ENCODE results near the gene UGGT1.

Gene UGGT1, protein sequence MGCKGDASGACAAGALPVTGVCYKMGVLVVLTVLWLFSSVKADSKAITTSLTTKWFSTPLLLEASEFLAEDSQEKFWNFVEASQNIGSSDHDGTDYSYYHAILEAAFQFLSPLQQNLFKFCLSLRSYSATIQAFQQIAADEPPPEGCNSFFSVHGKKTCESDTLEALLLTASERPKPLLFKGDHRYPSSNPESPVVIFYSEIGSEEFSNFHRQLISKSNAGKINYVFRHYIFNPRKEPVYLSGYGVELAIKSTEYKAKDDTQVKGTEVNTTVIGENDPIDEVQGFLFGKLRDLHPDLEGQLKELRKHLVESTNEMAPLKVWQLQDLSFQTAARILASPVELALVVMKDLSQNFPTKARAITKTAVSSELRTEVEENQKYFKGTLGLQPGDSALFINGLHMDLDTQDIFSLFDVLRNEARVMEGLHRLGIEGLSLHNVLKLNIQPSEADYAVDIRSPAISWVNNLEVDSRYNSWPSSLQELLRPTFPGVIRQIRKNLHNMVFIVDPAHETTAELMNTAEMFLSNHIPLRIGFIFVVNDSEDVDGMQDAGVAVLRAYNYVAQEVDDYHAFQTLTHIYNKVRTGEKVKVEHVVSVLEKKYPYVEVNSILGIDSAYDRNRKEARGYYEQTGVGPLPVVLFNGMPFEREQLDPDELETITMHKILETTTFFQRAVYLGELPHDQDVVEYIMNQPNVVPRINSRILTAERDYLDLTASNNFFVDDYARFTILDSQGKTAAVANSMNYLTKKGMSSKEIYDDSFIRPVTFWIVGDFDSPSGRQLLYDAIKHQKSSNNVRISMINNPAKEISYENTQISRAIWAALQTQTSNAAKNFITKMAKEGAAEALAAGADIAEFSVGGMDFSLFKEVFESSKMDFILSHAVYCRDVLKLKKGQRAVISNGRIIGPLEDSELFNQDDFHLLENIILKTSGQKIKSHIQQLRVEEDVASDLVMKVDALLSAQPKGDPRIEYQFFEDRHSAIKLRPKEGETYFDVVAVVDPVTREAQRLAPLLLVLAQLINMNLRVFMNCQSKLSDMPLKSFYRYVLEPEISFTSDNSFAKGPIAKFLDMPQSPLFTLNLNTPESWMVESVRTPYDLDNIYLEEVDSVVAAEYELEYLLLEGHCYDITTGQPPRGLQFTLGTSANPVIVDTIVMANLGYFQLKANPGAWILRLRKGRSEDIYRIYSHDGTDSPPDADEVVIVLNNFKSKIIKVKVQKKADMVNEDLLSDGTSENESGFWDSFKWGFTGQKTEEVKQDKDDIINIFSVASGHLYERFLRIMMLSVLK (N-terminal part only)

DNA sequence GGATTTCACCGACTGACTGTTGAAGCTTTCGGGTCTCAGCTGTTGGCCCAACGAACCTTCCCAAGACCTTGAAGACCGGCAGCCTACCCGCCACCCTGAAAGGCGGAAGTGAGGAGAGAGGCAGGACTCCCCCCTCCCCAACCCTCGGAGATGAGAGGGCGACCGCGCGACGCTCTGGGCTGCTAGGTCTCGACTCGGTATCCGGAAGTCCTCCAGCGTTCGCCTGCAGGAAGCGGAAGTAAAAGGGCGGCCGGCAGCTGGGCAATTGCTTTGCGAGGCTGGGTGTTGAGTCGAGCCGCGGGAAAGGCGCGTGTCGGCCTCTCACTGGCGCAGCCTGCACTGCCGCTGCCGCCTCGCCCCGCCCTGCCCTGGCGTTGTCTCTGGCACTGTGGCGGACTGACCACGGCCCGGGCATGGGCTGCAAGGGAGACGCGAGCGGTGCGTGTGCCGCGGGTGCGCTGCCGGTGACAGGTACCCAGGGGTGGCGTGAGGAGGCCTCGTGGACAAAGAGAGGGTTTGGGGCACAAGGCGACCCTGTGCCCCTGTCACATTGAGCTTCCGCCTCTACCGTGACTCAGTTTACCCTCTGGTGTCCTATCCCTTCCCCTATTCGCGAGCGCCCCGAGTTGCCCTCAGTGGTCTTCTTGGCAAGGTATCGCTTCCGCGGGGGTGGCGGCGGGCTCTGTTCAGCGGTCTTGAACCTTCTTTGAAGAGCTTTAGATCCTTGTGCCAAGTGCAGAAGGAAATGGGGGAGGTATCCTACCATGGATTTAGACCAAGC is at the start of gene UGGT1:
Gene UGGT1, plus strand, starts transcription at position 256 of the 781 bp plus-strand sequence. Its CDS starts 158 bp downstream, at position 414.
- DNase-seq (ENCODE audit: low read depth in 1 of 2, low spot score in 1 of 2) = peak; percentile 87 to 88

- no peak for DNase-seq (ENCODE audit: low read depth in 1 of 2, low spot score in 1 of 2)
Measured at GRCh38 chr2:128041561-128041960, 49.4 kb upstream of the UGGT1 start.

DNA sequence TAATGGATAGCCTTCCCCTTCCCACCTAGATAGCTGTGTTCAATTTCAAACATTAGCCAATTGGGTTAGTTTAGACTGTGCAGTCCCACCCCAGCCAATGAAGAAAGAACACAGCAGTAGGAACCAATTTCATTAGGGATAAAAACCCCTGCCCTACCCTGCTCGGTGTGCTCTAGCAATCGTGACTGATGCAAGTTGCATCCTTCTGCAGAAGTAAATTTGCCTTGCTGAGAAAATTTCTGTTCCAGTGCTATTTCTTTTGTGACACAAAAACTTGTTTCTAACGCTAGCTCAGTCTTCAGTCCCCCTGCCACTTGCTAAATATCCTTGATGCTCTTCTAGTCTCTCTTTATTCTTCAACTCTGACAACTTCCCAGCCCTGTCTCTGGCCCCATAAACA is 48.0 kb upstream of the UGGT1 start:
- no peak for DNase-seq (ENCODE audit: low read depth in 1 of 2, low spot score in 1 of 2)

GRCh38 chr2:128053331-128053730 is 37.7 kb upstream of the UGGT1 start:
- no peak for DNase-seq (ENCODE audit: low read depth in 1 of 2, low spot score in 1 of 2)

DNA sequence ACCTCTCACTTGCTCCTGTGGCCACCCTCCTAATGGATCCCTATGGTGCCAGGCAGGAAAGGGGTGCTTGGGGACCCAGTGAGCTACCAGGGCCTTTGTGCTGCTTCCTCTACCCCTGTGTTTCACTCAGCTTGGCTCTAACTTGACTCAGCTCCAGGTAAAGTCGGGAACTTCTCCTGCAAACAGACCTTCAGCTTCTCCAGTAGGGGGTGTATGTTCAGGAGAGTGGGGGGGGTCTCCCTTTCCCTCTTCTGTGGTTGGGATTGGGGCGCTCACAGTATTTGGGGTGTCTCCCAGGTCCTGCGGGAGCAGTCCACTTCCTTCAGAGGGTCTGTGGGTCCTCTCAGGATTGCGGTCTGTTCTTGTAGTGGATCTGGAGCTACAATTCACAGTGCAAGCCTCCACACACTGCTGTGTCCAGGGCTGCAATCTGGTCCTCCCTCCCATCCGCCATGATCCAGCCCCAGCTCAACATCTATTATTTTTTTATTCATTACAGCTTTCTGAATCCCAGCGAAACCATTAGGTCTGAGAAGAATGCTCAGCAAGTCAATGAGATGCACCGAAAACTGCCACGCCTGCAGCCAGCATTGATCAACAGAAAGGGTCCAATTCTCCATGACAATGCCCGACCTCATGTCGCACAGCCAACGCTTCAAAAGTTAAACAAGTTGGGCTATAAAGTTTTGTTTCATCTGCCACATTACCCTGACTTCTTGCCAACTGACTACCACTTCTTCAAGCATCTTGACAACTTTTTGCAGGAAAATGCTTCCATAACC is 36.7 kb upstream of the UGGT1 start:
- no peak for DNase-seq (ENCODE audit: low read depth in 1 of 2, low spot score in 1 of 2)

- DNase-seq (ENCODE audit: low read depth in 1 of 2, low spot score in 1 of 2) = no peak
Measured at GRCh38 chr2:128057334-128057733, 33.7 kb upstream of the UGGT1 start.

DNA sequence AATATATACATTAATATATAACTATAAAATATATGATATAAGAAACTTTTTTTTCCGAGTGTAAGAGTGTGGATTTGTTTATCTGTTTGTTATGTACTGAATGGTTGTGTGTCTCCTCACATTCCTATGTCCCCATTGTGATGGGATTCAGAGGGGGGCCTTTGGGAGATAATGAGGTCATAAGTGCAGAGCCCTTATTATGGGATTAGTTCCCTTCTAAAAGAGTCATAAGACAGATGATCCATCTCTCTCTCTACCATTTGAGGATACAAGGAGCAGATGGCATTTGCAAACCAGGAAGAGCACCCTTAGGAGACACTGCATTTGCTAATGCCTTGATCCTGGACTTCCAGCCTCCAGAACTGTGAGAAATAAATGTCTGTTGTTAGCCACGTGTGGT is 32.9 kb upstream of the UGGT1 start:
- DNase-seq (ENCODE audit: low read depth in 1 of 2, low spot score in 1 of 2) = no peak

GRCh38 chr2:128062571-128062970 is 28.4 kb upstream of the UGGT1 start:
- DNase-seq (ENCODE audit: low read depth in 1 of 2, low spot score in 1 of 2) = no peak

DNA sequence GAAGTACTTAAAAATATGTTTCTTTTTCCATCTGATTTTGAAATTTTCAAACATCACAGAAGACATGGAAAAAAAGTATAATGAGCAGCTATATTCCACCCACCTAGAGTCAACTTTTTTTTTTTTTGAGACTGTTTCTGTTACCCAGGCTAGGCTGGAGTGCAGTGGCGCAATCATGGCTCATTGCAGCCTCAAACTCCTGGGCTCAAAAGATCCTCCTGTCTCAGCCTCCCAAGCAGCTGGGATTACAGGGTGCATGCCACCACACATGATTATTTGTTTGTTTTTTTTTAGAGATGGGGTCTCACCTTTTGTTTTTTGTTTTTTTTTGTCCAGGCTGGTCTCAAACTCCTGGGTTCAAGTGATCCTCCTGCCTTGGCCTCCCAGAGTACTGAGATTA is 26.6 kb upstream of the UGGT1 start:
- DNase-seq (ENCODE audit: low read depth in 1 of 2, low spot score in 1 of 2) = no peak

GRCh38 chr2:128069769-128070168 is 21.2 kb upstream of the UGGT1 start:
- no peak for DNase-seq (ENCODE audit: low read depth in 1 of 2, low spot score in 1 of 2)

DNA sequence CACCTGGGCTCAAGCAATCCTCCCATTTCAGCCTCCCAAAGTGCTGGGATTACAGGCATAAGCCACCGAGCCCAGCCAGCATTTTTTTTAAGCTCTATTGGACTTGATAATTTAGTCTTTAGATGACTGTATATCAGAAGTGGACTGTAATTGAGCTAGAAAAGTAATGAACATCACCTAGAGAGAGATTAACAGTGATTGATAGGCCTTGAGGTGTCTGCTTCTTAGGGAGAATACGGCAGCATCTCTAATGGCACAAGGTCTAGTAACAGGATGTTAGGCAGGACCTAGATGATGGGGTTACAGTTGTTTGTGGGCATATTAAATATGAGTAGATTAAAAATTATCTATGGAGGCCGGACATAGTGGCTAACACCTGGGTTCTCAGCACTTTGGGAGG is 17.7 kb upstream of the UGGT1 start:
- no peak for DNase-seq (ENCODE audit: low read depth in 1 of 2, low spot score in 1 of 2)

DNA sequence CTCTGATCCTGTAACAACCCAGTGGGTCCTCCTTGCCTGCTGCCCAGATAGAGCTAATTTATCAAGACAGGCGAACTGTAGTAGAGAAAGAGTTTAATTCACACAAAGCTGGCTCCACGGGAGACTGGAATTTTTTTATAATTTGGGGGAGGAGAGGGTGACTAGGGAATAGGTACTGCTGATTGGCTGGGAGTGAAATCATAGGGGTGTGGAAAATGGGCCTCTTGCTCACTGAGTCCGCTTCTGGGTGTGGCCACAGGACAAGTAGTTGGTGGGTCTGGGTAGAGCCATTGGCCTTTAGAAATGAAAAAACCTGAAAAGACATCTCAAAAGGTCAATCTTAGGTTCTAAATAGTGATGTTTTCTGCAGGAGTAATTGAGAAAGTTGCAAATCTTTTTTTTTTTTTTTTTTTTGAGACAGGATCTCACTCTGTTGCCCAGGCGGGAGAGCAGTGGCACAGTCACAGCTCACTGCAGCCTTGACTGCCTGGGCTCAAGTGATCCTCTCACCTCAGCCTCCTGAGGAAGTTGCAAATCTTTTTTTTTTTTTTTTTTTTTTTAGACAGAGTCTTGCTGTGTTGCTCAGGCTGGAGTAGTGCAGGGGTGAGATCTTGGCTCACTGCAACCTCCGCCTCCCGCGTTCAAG is 14.4 kb upstream of the UGGT1 start:
- DNase-seq (ENCODE audit: low read depth in 1 of 2, low spot score in 1 of 2) = no peak

DNA sequence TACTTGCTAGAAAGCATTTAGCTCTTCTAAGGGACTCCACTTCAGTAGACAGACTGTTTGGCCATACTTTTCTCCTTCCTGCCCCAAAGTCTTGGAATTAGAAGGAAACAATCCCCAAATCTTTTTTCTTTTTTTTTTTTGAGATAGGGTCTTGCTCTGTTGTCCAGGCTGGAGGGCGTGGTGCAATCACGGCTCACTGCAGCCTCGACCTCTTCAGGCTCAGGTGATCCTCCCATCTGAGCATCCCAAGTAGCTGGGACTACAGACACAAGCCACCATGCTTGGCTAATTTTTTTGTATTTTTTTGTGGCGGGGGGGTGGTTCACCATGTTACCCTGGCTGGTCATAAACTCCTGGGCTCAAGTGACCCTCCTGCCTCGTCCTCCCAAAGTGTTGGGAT is 6.2 kb upstream of the UGGT1 start:
- DNase-seq (ENCODE audit: low read depth in 1 of 2, low spot score in 1 of 2) = no peak

DNA sequence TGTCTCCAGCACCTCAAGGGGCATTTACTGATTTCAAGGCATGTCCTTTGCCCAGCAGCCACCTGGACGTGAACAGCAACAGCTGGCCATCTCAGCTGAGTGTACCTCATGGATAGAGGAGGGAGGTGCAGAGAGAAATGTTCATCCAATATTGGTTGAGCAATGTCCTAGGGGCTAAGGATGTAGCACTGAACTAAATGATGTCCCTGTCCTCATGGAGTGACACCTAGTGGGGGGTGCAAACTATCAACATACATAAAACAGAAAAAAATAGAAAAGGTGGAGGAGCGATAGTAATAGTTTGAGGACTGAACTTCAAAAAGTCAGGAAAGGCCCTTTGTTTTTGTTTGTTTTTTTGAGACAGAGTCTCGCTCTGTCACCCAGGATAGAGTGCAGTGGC is 4.8 kb upstream of the UGGT1 start:
- no peak for DNase-seq (ENCODE audit: low read depth in 1 of 2, low spot score in 1 of 2)

DNA sequence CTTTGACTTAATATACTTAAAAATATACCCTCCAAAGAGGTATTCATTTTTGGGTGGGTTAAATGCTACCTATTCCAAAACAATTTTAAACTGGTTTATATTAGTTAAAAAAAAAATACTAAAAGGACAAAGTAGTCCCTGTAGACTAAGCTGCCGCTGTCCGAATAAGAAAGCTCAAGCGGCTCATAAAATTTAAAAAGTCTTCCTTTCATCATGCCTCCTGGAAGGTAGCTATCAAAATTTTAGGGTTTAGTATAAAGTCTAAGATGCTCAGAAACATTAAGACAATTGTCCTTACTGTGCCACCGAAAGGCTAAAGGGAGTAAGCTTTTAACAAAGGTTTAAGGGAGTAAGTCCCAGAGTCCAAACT is 440 bp upstream of the UGGT1 start:
- no peak for DNase-seq (ENCODE audit: low read depth in 1 of 2, low spot score in 1 of 2)

DNA sequence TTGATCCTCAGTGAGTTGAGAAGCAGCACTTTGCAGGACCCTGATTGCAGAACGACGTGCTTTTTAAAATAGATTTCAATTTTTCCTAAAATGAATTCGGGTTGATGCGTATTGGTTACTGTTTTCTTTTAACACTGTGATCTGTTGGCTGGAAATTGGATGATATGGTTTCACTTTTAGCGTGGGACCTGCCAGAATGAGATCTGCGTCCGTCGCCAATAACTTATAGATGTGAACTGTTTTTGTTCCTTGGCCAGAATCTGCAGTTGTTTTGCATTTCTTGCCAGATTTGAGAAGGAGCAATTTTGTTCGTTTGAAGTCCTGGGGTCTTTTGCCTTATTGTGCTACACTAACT is 703 bp downstream of the UGGT1 start:
- DNase-seq (ENCODE audit: low read depth in 1 of 2, low spot score in 1 of 2) = no peak

DNA sequence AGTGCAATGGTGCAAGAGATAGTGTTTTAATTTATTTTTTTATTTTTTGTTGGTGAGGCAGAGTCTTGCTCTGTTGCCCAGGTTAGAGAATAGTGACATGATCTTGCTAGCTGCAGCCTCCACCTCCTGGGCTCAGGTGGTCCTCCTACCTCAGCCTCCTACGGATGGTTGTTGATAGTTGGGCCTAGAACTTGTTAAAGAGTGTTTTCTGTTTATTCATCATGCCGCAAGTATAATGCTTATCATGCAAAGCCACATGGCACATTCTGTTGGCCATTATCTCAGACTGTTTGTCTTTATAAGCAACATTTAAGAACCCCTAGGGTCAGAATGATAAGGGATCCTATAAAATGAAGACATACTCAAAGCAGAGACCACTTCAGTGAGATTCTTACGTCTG is 1.7 kb downstream of the UGGT1 start:
- no peak for DNase-seq (ENCODE audit: low read depth in 1 of 2, low spot score in 1 of 2)

- DNase-seq (ENCODE audit: low read depth in 1 of 2, low spot score in 1 of 2) = no peak
Measured at GRCh38 chr2:128093762-128094161, 2.8 kb downstream of the UGGT1 start.

DNA sequence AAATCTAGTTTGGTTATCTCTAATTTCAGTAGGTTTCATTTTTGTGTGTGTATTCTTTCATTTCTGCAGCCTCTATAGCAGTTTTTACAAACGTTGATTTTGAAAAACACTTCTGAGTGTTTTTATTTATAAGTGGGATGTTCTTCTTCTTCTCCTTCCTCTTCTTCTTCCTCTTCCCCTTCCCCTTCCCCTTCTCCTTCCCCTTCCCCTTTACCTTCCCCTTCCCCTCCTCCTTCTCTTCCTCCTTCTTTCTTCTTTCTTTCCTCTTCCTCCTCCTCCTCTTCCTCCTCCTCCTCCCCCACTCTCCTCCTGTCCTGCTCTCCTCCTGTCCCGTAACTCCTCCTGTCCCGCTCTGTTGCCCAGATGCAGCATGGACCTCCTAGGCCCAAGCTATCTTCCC is 4.2 kb downstream of the UGGT1 start:
- DNase-seq (ENCODE audit: low read depth in 1 of 2, low spot score in 1 of 2) = no peak

- no peak for DNase-seq (ENCODE audit: low read depth in 1 of 2, low spot score in 1 of 2)
Measured at GRCh38 chr2:128103407-128103806, 12.4 kb downstream of the UGGT1 start.
